GM10266 (cell line): ENCODE results near the gene FBN3.
A peak's percentile ranks its signal among the peaks of the same experiment; 100 is the strongest.

Experiments
- DNase-seq: peaks from one replicate; pipeline ENCODE4 v3.0.0; 2012; ENCODE audit errors: extremely low spot score
- CTCF ChIP-seq: IDR thresholded peaks from 2 replicates; pipeline ENCODE4 v1.5.1; 2012; ENCODE audit warnings: mild to moderate bottlenecking, low read depth; ENCODE audit not compliant: control insufficient read depth, insufficient read depth; ENCODE audit errors: missing control alignments

FBN3 gene

GRCh38 chr19:8050274-8051096 is 98.9 kb downstream of the FBN3 start:
- TF ChIP-seq CTCF = no peak
- DNase-seq = peak; percentile 98

GRCh38 chr19:8046569-8047165 is 102.7 kb downstream of the FBN3 start:
- no peak for DNase-seq
- no peak for TF ChIP-seq CTCF

- DNase-seq = no peak
- no peak for TF ChIP-seq CTCF
These were observed 103.4 kb downstream of the FBN3 start for GRCh38 chr19:8045872-8046568.

GRCh38 chr19:8044018-8044417 is 105.4 kb downstream of the FBN3 start:
- DNase-seq = no peak
- no peak for TF ChIP-seq CTCF

- TF ChIP-seq CTCF = no peak
- DNase-seq = no peak
These were observed 106.5 kb downstream of the FBN3 start for GRCh38 chr19:8042900-8043299.

GRCh38 chr19:8041531-8041931 is 107.9 kb downstream of the FBN3 start:
- TF ChIP-seq CTCF = no peak
- no peak for DNase-seq
